Suppressor macrophage treated with lipopolysaccharide for 4 hours (primary cell): Measurements from ENCODE around the gene MUC4.
"Not testable (repeated sequence)": the region's sequence is repeated elsewhere in the genome, so short reads cannot be mapped to it uniquely, and the experiment has no call there.

Source experiments
- DNase-seq: peaks from one replicate; pipeline ENCODE4 v3.0.0-alpha.2; 2020

The MUC4 gene

GRCh38 chr3:195731356-195731905, 80.3 kb downstream of the MUC4 start:
- no peak for DNase-seq

- no peak for DNase-seq
Observed at GRCh38 chr3:195729476-195730251, 82.1 kb downstream of the MUC4 start.

DNA sequence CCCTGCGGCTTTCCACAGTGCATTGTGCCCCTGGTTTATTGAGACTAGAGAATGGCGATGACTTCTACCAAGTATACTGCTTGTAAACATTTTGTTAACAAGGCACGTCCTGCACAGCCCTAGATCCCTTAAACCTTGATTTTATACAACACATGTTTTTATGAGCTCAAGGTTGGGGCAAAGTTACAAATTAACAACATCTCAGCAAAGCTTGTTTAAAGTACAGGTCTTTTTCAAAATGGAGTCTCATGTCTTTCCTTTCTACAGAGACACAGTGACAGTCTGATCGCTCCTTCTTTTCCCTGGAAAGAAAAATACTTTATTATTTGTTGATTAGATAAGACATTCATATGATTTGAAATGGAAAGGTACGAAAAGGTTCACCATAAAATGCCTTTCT, 82.9 kb downstream of the MUC4 start:
- DNase-seq = not testable (repeated sequence)

GRCh38 chr3:195727606-195728195, 84.0 kb downstream of the MUC4 start:
- no peak for DNase-seq

DNA sequence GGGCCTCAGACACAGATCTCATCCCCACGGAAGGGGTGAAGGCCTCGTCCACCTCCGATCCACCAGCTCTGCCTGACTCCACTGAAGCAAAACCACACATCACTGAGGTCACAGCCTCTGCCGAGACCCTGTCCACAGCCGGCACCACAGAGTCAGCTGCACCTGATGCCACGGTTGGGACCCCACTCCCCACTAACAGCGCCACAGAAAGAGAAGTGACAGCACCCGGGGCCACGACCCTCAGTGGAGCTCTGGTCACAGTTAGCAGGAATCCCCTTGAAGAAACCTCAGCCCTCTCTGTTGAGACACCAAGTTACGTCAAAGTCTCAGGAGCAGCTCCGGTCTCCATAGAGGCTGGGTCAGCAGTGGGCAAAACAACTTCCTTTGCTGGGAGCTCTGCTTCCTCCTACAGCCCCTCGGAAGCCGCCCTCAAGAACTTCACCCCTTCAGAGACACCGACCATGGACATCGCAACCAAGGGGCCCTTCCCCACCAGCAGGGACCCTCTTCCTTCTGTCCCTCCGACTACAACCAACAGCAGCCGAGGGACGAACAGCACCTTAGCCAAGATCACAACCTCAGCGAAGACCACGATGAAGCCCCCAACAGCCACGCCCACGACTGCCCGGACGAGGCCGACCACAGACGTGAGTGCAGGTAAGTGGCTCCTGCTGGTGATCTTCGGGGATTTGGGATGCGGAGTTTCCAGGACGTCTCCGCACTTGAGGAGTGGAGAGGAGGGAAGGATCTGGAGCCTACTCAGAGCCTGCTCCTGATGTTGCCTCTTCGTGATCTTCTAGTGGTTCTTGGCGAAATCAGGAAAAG, 85.6 kb downstream of the MUC4 start:
- DNase-seq = not testable (repeated sequence)

GRCh38 chr3:195724363-195724762, 87.4 kb downstream of the MUC4 start:
- not testable (repeated sequence) for DNase-seq

DNA sequence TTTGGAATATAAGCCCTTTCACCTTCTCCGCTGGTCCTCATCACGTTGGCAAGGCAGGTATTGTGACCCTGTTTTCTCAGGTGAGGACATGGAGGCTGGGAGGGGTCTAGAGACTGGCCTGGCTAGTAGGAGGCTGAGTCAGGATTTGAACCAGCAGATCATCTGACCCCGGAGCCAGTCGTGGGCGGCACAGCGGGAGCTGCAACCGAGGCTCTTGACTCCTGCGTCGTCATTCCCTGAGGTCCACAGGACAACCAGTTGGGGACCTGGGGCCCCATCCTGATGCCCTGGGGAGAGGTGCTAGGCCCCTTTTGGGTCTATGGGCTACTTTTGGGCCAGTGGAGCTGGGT, 88.8 kb downstream of the MUC4 start:
- DNase-seq = not testable (repeated sequence)

DNA sequence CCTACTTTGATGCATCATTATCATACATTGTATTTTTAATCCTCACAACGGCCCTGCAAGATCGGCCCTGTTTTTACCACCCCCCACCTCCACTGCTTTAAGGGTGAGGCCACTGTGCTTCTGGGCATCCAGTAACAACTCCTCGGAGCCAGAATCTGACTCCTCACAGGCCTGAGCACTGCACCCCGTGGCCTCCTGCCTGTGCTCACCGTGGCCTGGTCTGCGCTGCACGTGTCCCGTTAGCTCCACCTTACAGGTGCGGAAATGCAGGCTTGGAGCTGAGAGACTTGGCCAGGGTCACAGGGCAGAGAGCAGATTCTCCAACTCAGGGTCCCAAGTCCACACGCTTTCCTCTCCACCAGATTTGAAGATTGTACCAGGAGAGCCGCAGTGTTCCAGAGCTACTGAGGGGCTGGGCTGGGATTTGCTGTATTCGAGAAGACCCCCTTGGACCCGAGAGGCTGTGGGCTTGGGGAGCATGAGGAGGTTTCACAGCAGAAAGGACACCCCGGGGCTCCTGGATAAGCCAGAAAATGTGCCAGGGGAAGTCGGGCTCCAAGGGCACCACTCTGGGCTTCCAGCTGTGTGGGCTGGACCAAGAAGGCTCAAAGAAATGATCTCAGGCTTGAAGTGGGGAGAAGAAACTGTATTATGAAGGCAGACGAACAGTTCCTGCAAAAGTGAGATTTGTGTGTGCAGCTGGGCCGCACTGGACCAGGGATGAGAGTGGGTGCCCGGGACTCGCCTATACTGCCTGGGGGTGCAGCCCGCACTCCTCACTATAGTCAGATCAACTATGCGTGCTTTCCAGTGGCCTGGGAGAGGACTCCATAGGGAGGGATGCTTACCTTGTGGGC, 89.4 kb downstream of the MUC4 start:
- not testable (repeated sequence) for DNase-seq

DNA sequence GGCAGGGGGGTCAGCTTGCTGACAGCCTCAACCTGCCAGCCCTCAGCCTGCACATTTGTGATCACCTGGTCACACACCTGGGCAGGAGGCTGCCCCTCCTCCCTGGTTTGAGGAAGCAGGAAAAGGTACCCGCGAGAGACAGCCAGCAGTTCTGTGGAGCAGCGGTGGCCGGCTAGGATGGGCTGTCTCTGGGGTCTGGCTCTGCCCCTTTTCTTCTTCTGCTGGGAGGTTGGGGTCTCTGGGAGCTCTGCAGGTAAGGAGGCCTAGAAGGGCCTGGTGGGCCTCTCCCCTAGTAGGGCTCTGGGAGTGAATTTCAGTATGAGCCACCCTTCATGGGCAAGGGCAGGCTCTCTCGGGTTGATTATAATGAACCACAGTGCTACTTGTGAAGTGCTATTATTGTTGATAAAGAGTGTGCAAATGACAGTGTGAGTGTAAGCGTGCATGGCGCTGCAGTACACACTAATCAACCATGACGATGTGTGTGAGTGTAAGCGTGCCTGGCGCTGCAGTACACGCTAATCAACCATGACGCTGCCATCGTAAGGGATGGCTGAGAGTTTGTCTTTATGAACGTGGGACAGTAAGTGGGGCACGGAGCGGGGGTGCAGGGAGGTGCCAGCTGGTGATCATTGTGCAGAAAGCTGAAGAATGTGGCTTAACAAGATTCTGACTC, 90.8 kb downstream of the MUC4 start, which contains the start of gene MUC20:
Gene MUC20, plus strand, starts transcription at position 148 of the 676 bp plus-strand sequence. Its CDS starts 30 bp downstream, at position 178.
- not testable (repeated sequence) for DNase-seq

DNA sequence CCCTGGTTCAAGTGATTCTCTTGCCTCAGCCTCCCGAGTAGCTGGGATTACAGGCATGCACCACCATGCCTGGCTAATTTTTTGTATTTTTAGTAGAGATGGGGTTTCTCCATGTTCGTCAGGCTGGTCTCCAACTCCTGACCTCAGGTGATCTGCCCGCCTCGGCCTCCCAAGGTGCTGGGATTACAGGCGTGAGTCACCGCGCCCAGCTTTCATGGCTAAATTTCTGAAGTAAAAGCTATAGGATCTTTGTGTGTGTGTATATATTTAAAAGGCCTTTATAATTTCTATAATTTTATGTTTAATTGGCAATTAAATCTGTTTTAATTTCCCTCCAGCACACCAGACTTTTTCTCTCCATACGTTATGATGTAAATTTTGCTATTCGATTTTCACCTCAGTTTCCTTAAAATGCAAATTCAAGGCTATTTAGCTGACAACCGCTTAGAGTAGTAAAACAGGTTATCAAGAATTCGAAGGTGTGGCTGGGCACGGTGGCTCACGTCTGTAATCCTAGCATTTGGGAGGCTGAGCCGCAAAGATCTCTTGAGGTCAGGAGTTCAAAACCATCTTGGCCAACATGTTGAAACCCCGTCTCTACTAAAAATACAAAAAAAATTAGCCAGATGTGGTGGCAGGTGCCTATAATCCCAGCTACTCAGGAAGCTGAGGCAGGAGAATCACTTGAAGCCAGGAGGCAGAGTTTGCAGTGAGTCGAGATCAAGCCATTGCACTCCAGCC, 92.0 kb downstream of the MUC4 start:
- not testable (repeated sequence) for DNase-seq

- no peak for DNase-seq
Observed at GRCh38 chr3:195718477-195718984, 93.2 kb downstream of the MUC4 start.

- DNase-seq = no peak
Observed at GRCh38 chr3:195717852-195718476, 93.8 kb downstream of the MUC4 start.

- DNase-seq = no peak
Observed at GRCh38 chr3:195717416-195717815, 94.3 kb downstream of the MUC4 start.

- DNase-seq = peak; percentile 70
Observed at GRCh38 chr3:195715583-195716266, 96.0 kb downstream of the MUC4 start.

- DNase-seq = no peak
Observed at GRCh38 chr3:195715134-195715533, 96.6 kb downstream of the MUC4 start.

GRCh38 chr3:195714380-195715011, 97.2 kb downstream of the MUC4 start:
- no peak for DNase-seq

- not testable (repeated sequence) for DNase-seq
Observed at GRCh38 chr3:195713150-195713549, 98.6 kb downstream of the MUC4 start.

GRCh38 chr3:195712535-195712910, 99.2 kb downstream of the MUC4 start:
- not testable (repeated sequence) for DNase-seq
